A549 (cell line): Measurements from ENCODE around the gene PER1. TPM values are rescaled to one million over a fixed set of nuclear protein-coding genes. Genes with fewer than 3 reads are reported as not detected.

Experiments used
- ATAC-seq, 2 experiments: fragments of 200-7000 bp in 1 of 2; fragments of >200 bp in 1 of 2; cut with Nextera tagmentation in 1 of 2; cut with Tn5 transposase in 1 of 2; 3 replicates each; pipeline versions ENCODE4 v1.8.0 to v1.9.1; 2018 to 2020; ENCODE audit warnings: mild to moderate bottlenecking in 1 of 2, moderate library complexity in 1 of 2
- CTCF ChIA-PET: fragments of 300-600 bp; sonication (Branson Sonifier 250); formaldehyde crosslinking; extraction: SDS; loops from one replicate; lab custom pipeline; 2021; ENCODE audit warnings: antibody characterized with exemption, inconsistent platforms; lab: Yijun Ruan, JAX
- POLR2A ChIA-PET: fragments of 350-600 bp; formaldehyde crosslinking; extraction: SDS; loops from one replicate; lab custom pipeline; 2021; ENCODE audit warnings: antibody characterized with exemption, inconsistent platforms; lab: Yijun Ruan, JAX
- DNase-seq, 2 experiments: peaks; one replicate each; pipeline versions ENCODE4 v3.0.0 to v3.0.0-alpha.2; 2011 to 2016; ENCODE audit warnings: low read depth in 1 of 2, low spot score in 1 of 2
- FAIRE-seq: peaks from 2 replicates; lab custom pipeline; 2011; peaks lifted over from hg19 to GRCh38; lab: Jason Lieb, UNC
- H3K27ac ChIP-seq, 2 experiments: fragments of >200 bp; sonication (Bioruptor Twin); formaldehyde crosslinking; 3 replicates each; pipeline ENCODE4 v1.5.1; 2016 to 2017
- H3K4me1 ChIP-seq: fragments of >200 bp; sonication (Bioruptor Twin); formaldehyde crosslinking; 3 replicates; pipeline ENCODE4 v1.6.1; 2016
- H3K4me2 ChIP-seq: fragments of >200 bp; sonication (Bioruptor Twin); formaldehyde crosslinking; 3 replicates; pipeline ENCODE4 v1.6.1; 2016
- H3K4me3 ChIP-seq: fragments of >200 bp; sonication (Bioruptor Twin); formaldehyde crosslinking; 3 replicates; pipeline ENCODE4 v1.5.1; 2016
- H3K9me3 ChIP-seq: fragments of >200 bp; sonication (Bioruptor Twin); formaldehyde crosslinking; 3 replicates; pipeline ENCODE4 v1.6.1; 2016
- BCL3 ChIP-seq: fragments of >200 bp; sonication (Bioruptor Twin); formaldehyde crosslinking; IDR thresholded peaks from 3 replicates; pipeline ENCODE4 v1.6.1; 2016
- CEBPB ChIP-seq, 2 experiments: fragments of >200 bp in 1 of 2; sonication (Bioruptor Twin) in 1 of 2; formaldehyde crosslinking in 1 of 2; IDR thresholded peaks; 2 replicates each; pipeline ENCODE4 v1.6.1; 2012 to 2016
- CHD2 ChIP-seq: fragments of 150-350 bp; IDR thresholded peaks from 2 replicates; pipeline ENCODE4 v1.6.1; 2014; ENCODE audit warnings: low read length; ENCODE audit not compliant: partially characterized antibody
- CHD4 ChIP-seq: fragments of 200-600 bp; sonication (generic); IDR thresholded peaks from 2 replicates; pipeline ENCODE4 v1.6.1; 2016; ENCODE audit warnings: antibody characterized with exemption, mild to moderate bottlenecking, borderline replicate concordance
- EHF ChIP-seq: fragments of 250-450 bp; sonication (Bioruptor Pico); IDR thresholded peaks from 2 replicates; pipeline ENCODE4 v1.5.0; 2020; ENCODE audit warnings: mild to moderate bottlenecking
- ESRRA ChIP-seq: fragments of 150-350 bp; IDR thresholded peaks from 2 replicates; pipeline ENCODE4 v1.6.1; 2014; ENCODE audit warnings: mild to moderate bottlenecking, low read length, borderline replicate concordance
- FOSB ChIP-seq: fragments of 250-450 bp; sonication (Bioruptor Pico); IDR thresholded peaks from 2 replicates; pipeline ENCODE4 v1.5.0; 2020; ENCODE audit warnings: mild to moderate bottlenecking, moderate library complexity
- FOSL2 ChIP-seq, 2 experiments: fragments of 450-650 bp in 1 of 2; fragments of >200 bp in 1 of 2; sonication (Bioruptor Twin) in 1 of 2; formaldehyde crosslinking; IDR thresholded peaks; 2 replicates each; pipeline versions ENCODE4 v1.5.0 to v1.6.1; 2016 to 2020; ENCODE audit warnings: mild to moderate bottlenecking in 1 of 2, moderate library complexity in 1 of 2
- GATA3 ChIP-seq: IDR thresholded peaks from 2 replicates; pipeline ENCODE4 v1.6.1; 2012; ENCODE audit warnings: borderline replicate concordance
- HEYL ChIP-seq: fragments of 250-450 bp; sonication (Bioruptor Pico); IDR thresholded peaks from 2 replicates; pipeline ENCODE4 v1.8.0; 2021; ENCODE audit warnings: mild to moderate bottlenecking, moderate library complexity
- HOXA7 ChIP-seq: fragments of 250-450 bp; sonication (Bioruptor Pico); IDR thresholded peaks from 2 replicates; pipeline ENCODE4 v1.5.0; 2020; ENCODE audit warnings: mild to moderate bottlenecking, moderate library complexity
- JUN ChIP-seq, 2 experiments: fragments of >200 bp; sonication (Bioruptor Twin); formaldehyde crosslinking; IDR thresholded peaks; 2 replicates in 1 of 2; 3 replicates in 1 of 2; pipeline ENCODE4 v1.6.1; 2016 to 2017
- JUNB ChIP-seq: fragments of >200 bp; sonication (Bioruptor Twin); formaldehyde crosslinking; IDR thresholded peaks from 2 replicates; pipeline ENCODE4 v1.6.1; 2016
- KDM1A ChIP-seq: fragments of 200-600 bp; sonication (generic); IDR thresholded peaks from 2 replicates; pipeline ENCODE4 v1.6.1; 2016; ENCODE audit warnings: low read depth, mild to moderate bottlenecking
- KDM5A ChIP-seq: fragments of 200-600 bp; sonication (generic); IDR thresholded peaks from 2 replicates; pipeline ENCODE4 v1.6.1; 2016; ENCODE audit warnings: antibody characterized with exemption, mild to moderate bottlenecking
- MAFK ChIP-seq: fragments of 450-650 bp; IDR thresholded peaks from 2 replicates; pipeline ENCODE4 v1.6.1; 2014; ENCODE audit not compliant: partially characterized antibody
- MAZ ChIP-seq: fragments of 150-350 bp; IDR thresholded peaks from 2 replicates; pipeline ENCODE4 v1.6.1; 2014; ENCODE audit warnings: antibody characterized with exemption, low read depth, low read length, borderline replicate concordance
- MYC ChIP-seq: IDR thresholded peaks from 2 replicates; pipeline ENCODE4 v1.6.1; 2012; ENCODE audit warnings: mild to moderate bottlenecking, inconsistent platforms, low read length, improper control_type of control experiment, borderline replicate concordance
- NR3C1 ChIP-seq: fragments of >200 bp; sonication (Bioruptor Twin); formaldehyde crosslinking; IDR thresholded peaks from 3 replicates; pipeline ENCODE4 v1.6.1; 2017
- POLR2AphosphoS2 ChIP-seq: conservative IDR thresholded peaks from 2 replicates; pipeline ENCODE4 v1.6.1; 2012; ENCODE audit warnings: low read length, improper control_type of control experiment, inconsistent platforms
- RAD21 ChIP-seq, 2 experiments: fragments of >200 bp in 1 of 2; sonication (Bioruptor Twin) in 1 of 2; formaldehyde crosslinking in 1 of 2; IDR thresholded peaks in 1 of 2; conservative IDR thresholded peaks in 1 of 2; 2 replicates in 1 of 2; 3 replicates in 1 of 2; pipeline ENCODE4 v1.6.1; 2012 to 2018; ENCODE audit warnings: inconsistent platforms in 1 of 2
- RFX5 ChIP-seq: fragments of 450-650 bp; IDR thresholded peaks from 2 replicates; pipeline ENCODE4 v1.7.1; 2014; ENCODE audit warnings: antibody characterized with exemption, mild to moderate bottlenecking, moderate library complexity
- SMC3 ChIP-seq: fragments of >200 bp; sonication (Bioruptor Twin); formaldehyde crosslinking; IDR thresholded peaks from 3 replicates; pipeline ENCODE4 v1.6.1; 2018; ENCODE audit warnings: inconsistent platforms
- TP53 ChIP-seq: fragments of 250-450 bp; sonication (Bioruptor Pico); IDR thresholded peaks from 2 replicates; pipeline ENCODE4 v1.5.0; 2021; ENCODE audit warnings: mild to moderate bottlenecking, moderate library complexity
- ZFP36 ChIP-seq: fragments of 450-650 bp; IDR thresholded peaks from 2 replicates; pipeline ENCODE4 v1.6.1; 2014; ENCODE audit warnings: borderline replicate concordance; ENCODE audit not compliant: partially characterized antibody
- WGBS: methylation state at CpG from one replicate; pipeline ENCODE4 v1.1.6; 2017; ENCODE audit errors: missing lambda C conversion rate; 5-methylcytosine and 5-hydroxymethylcytosine counted together
- polyA plus RNA-seq, 4 experiments: library from polyadenylated mRNA; depleted of rRNA in 3 of 4; stranded (reverse); fragments of >200 nt; fragmentation: RNase III in 1 of 4; extraction: RNeasy Plus Mini Kit Qiagen cat#74134 plus additional on column Dnase treatment in 1 of 4; gene quantifications; 2 replicates in 3 of 4; 3 replicates in 1 of 4; pipeline ENCODE4 v1.2.3, GENCODE V29; 2011 to 2017
- TF ChIP-seq, protein P1 (sequence below): IDR thresholded peaks from 2 replicates; pipeline ENCODE4 v1.6.1; 2012
- TF ChIP-seq, protein P2 (sequence below): fragments of 200-600 bp; sonication (generic); IDR thresholded peaks from 2 replicates; pipeline ENCODE4 v1.6.1; 2016; ENCODE audit warnings: antibody characterized with exemption, mild to moderate bottlenecking, moderate library complexity
- TF ChIP-seq, protein P3 (sequence below): fragments of 250-450 bp; sonication (Bioruptor Pico); IDR thresholded peaks from 2 replicates; pipeline ENCODE4 v1.5.0; 2020; ENCODE audit warnings: low read depth, mild to moderate bottlenecking, moderate library complexity

The PER1 gene
- polyA plus RNA-seq, 2 of the 4 experiments (the other 2 are of a cell fraction), result 5.5 to 8.7 TPM

DNA sequence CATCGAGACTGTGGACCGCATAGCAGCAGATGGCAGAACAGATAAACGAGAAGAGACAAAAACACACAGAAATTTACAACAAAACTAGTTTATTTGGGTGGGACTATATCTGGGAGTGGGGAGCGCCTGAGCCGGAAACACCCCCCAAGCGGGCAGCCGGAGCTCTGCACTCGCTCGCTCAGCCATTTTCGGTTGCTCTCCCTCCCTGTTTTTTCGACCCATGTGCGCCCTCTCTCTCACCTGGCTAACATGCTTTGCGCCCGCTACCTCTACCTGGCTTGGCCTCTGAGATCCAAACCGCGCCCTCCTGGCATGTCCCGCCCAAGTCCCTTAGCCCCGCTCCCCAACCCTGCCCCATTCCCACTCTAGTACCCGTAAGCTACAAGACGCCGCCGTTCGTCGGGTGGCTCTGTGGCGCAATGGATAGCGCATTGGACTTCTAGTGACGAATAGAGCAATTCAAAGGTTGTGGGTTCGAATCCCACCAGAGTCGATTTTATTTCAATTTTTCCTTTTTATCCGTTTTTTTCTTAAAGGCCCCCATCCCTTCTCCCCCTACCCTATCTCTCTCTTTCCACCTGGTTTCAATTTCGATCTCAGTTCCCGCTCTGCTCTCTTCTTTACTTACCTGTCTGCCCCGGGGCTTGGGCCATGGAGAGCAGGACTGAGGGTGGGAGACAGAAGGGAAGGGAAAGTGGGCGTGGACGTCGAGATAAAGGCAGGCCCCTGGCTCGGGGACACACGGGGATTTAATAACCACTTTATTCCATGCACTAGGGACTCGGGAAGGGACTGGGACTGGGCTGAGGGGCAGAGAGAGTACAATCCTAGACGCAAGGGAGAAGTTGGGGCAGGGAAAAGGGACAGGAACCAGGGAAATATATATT lies 31.4 kb downstream of the PER1 start (continued):
- 0 out of 2 replicates have a peak, but pooled peaks have one; percentile 30 for TF ChIP-seq HOXA7 (CRISPR knock-in tag)
- peak; percentile 75; the same call in 1 of the 2 replicates for TF ChIP-seq CHD4

- DNase-seq (peak; percentile 89 to 98), ATAC-seq (peak; percentile 37 to 41), FAIRE-seq (peak; percentile 96)
- Histone ChIP-seq H3K4me2 (peak overlapping the region; percentile 95), H3K9me3 (no peaks in the 10 kb centered on the region), H3K4me1 (peaks cover 22% of the 10 kb centered on the region), H3K4me3 (peak overlapping the region; percentile 56), H3K27ac (peak overlapping the region; percentile 65 to 83)
- POLR2A ChIA-PET, result interaction anchor here (0.5 to 4.4 kb wide), 24 partner anchors 20 to 263 kb away, joined by 3 to 41 read pairs (median 4); partner anchors contain the start of genes CTC1, KRABD2, NAA38 and PFAS
- WGBS, result 1% methylated on average over 28 of the region's 28 CpGs
- CTCF ChIA-PET, result interaction anchor here (0.7 to 24.1 kb wide), 37 partner anchors 8 to 221 kb away, joined by 3 to 1490 read pairs (median 4); partner anchors contain the start of genes ALOX12B, BORCS6, CTC1 and PER1
- TF ChIP-seq MAZ (peak; percentile 96; the same call in 1 of the 2 replicates), SMC3 (peak; percentile 22; the same call in 2 of the 3 replicates), BCL3 (no peak), NR3C1 (no peak), RAD21 (conservative IDR thresholded peaks at IDR 0.05 in 1 of 2, IDR thresholded peaks at IDR 0.05 in 1 of 2) (no peak), FOSL2 (IDR thresholded peaks at IDR 0.05) (no peak), FOSL2 (CRISPR knock-in tag; IDR thresholded peaks at IDR 0.05) (peak; percentile 6; the same call in 1 of the 2 replicates), CHD2 (no peak), ESRRA (0 out of 2 replicates have a peak, but pooled peaks have one; percentile 43), RFX5 (no peak), POLR2AphosphoS2 (no peak), KDM1A (0 out of 2 replicates have a peak, but pooled peaks have one; percentile 23), CEBPB (IDR thresholded peaks at IDR 0.05) (peak; percentile 49 to 82; a peak in 3 of 4 replicates), GATA3 (0 out of 2 replicates have a peak, but pooled peaks have one; percentile 27), EHF (CRISPR knock-in tag) (0 out of 2 replicates have a peak, but pooled peaks have one; percentile 35), TP53 (CRISPR knock-in tag) (peak; percentile 20), HOXA7 (CRISPR knock-in tag) (0 out of 2 replicates have a peak, but pooled peaks have one; percentile 23), JUNB (no peak; the same call in 1 of the 2 replicates), MYC (0 out of 2 replicates have a peak, but pooled peaks have one; percentile 60), HEYL (CRISPR knock-in tag) (no peak), ZFP36 (no peak), FOSB (CRISPR knock-in tag) (0 out of 2 replicates have a peak, but pooled peaks have one; percentile 46), MAFK (no peak), JUN (IDR thresholded peaks at IDR 0.05) (peak in 1 of 2 experiments; percentile 58; a peak in 2 of 5 replicates), KDM5A (no peak)
- TF ChIP-seq, protein P1, sequence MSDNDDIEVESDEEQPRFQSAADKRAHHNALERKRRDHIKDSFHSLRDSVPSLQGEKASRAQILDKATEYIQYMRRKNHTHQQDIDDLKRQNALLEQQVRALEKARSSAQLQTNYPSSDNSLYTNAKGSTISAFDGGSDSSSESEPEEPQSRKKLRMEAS, result peak; percentile 61
- TF ChIP-seq, protein P2, sequence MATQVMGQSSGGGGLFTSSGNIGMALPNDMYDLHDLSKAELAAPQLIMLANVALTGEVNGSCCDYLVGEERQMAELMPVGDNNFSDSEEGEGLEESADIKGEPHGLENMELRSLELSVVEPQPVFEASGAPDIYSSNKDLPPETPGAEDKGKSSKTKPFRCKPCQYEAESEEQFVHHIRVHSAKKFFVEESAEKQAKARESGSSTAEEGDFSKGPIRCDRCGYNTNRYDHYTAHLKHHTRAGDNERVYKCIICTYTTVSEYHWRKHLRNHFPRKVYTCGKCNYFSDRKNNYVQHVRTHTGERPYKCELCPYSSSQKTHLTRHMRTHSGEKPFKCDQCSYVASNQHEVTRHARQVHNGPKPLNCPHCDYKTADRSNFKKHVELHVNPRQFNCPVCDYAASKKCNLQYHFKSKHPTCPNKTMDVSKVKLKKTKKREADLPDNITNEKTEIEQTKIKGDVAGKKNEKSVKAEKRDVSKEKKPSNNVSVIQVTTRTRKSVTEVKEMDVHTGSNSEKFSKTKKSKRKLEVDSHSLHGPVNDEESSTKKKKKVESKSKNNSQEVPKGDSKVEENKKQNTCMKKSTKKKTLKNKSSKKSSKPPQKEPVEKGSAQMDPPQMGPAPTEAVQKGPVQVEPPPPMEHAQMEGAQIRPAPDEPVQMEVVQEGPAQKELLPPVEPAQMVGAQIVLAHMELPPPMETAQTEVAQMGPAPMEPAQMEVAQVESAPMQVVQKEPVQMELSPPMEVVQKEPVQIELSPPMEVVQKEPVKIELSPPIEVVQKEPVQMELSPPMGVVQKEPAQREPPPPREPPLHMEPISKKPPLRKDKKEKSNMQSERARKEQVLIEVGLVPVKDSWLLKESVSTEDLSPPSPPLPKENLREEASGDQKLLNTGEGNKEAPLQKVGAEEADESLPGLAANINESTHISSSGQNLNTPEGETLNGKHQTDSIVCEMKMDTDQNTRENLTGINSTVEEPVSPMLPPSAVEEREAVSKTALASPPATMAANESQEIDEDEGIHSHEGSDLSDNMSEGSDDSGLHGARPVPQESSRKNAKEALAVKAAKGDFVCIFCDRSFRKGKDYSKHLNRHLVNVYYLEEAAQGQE, result no peak
- TF ChIP-seq, protein P3, sequence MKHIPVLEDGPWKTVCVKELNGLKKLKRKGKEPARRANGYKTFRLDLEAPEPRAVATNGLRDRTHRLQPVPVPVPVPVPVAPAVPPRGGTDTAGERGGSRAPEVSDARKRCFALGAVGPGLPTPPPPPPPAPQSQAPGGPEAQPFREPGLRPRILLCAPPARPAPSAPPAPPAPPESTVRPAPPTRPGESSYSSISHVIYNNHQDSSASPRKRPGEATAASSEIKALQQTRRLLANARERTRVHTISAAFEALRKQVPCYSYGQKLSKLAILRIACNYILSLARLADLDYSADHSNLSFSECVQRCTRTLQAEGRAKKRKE (CRISPR knock-in tag), result peak; percentile 61; the same call in 1 of the 2 replicates
These were observed 32.4 kb downstream of the PER1 start for GRCh38 chr17:8119581-8120519.
